ENCODE data around the gene MPG.

GRCh38 chr16:125011-125410 lies 47.0 kb downstream of the MPG start:
- no peak for TF ChIP-seq USF1 (IDR thresholded peaks at IDR 0.05; ENCODE audit: borderline replicate concordance, low read depth)
- TF ChIP-seq SIN3A (IDR thresholded peaks at IDR 0.05; ENCODE audit: borderline replicate concordance, low read depth, low read length) = no peak
- no peak for TF ChIP-seq REST (IDR thresholded peaks at IDR 0.05; ENCODE audit: low read depth, low read length)
- TF ChIP-seq CTCF (IDR thresholded peaks at IDR 0.05) = no peak
- TF ChIP-seq RAD21 (IDR thresholded peaks at IDR 0.05; ENCODE audit: low read length) = no peak
- TF ChIP-seq MXI1 (IDR thresholded peaks at IDR 0.05; ENCODE audit: low read depth, low read length) = no peak
- no peak for TF ChIP-seq POLR2AphosphoS5 (IDR thresholded peaks at IDR 0.05; ENCODE audit: low read depth, low read length)
- TF ChIP-seq FOSL2 (IDR thresholded peaks at IDR 0.05; ENCODE audit: borderline replicate concordance, low read depth) = no peak
- no peak for TF ChIP-seq YY1 (IDR thresholded peaks at IDR 0.05; ENCODE audit: low read depth)
- TF ChIP-seq TCF12 (IDR thresholded peaks at IDR 0.05) = no peak
- no peak for TF ChIP-seq GABPA (IDR thresholded peaks at IDR 0.05; ENCODE audit: low read depth)
- no peak for TF ChIP-seq EZH2phosphoT487 (IDR thresholded peaks at IDR 0.05; ENCODE audit: borderline replicate concordance, low read depth)
- TF ChIP-seq MAX (IDR thresholded peaks at IDR 0.05; ENCODE audit: low read depth) = no peak
- TF ChIP-seq TEAD4 (IDR thresholded peaks at IDR 0.05; ENCODE audit: borderline replicate concordance, insufficient read depth) = no peak
